Common myeloid progenitor, CD34-positive (primary cell): ENCODE results near the gene TTC27.
"Not testable (repeated sequence)": the region's sequence is repeated elsewhere in the genome, so short reads cannot be mapped to it uniquely, and the experiment has no call there.

ENCODE experiments used
- CTCF ChIA-PET: fragments of 350-600 bp; sonication (Branson Sonifier 250); formaldehyde crosslinking; loops from one replicate; lab custom pipeline; 2021; ENCODE audit warnings: antibody characterized with exemption; lab: Charles Lee
- POLR2A ChIA-PET: fragments of 350-600 bp; sonication (Branson Sonifier 250); formaldehyde crosslinking; loops from one replicate; lab custom pipeline; 2021; ENCODE audit warnings: antibody characterized with exemption; lab: Charles Lee
- DNase-seq, 3 donors: peaks; one replicate each; pipeline versions ENCODE4 v3.0.0 to v3.0.0-alpha.2; 2013
- H3K27ac ChIP-seq, 2 experiments: 1 replicate in 1 of 2; 2 replicates in 1 of 2; pipeline ENCODE4 v1.7.0; 2013; ENCODE audit warnings: inconsistent platforms in 2 of 2, low read length in 2 of 2, mild to moderate bottlenecking in 2 of 2, low read depth in 1 of 2, moderate library complexity in 1 of 2; ENCODE audit not compliant: severe bottlenecking in 2 of 2, insufficient read depth in 1 of 2, poor library complexity in 1 of 2
- H3K27me3 ChIP-seq, 5 experiments: replicated peaks in 2 of 5; 1 replicate in 3 of 5; 2 replicates in 2 of 5; pipeline versions ENCODE4 v1.6.1 to v1.7.0; 2013; ENCODE audit warnings: low read length in 4 of 5, mild to moderate bottlenecking in 2 of 5, moderate library complexity in 2 of 5, inconsistent platforms in 1 of 5; ENCODE audit not compliant: insufficient read depth in 5 of 5, control insufficient read depth in 4 of 5
- H3K36me3 ChIP-seq, 4 experiments: 1 replicate in 2 of 4; 2 replicates in 2 of 4; pipeline versions ENCODE4 v1.6.1 to v1.7.0; 2013; ENCODE audit warnings: low read length in 3 of 4, control low read depth in 1 of 4, mild to moderate bottlenecking in 1 of 4; ENCODE audit not compliant: control insufficient read depth in 4 of 4, insufficient read depth in 4 of 4
- H3K4me1 ChIP-seq, 4 experiments: 1 replicate in 3 of 4; 2 replicates in 1 of 4; pipeline versions ENCODE4 v1.6.1 to v1.7.1; 2013; ENCODE audit warnings: low read length in 3 of 4, mild to moderate bottlenecking in 3 of 4, control low read depth in 1 of 4, inconsistent platforms in 1 of 4, moderate library complexity in 1 of 4; ENCODE audit not compliant: control insufficient read depth in 4 of 4, insufficient read depth in 4 of 4; ENCODE audit errors: control extremely low read depth in 1 of 4
- H3K4me3 ChIP-seq, 7 experiments: 1 replicate in 4 of 7; 2 replicates in 3 of 7; pipeline versions ENCODE4 v1.5.1 to v1.7.0; 2013; ENCODE audit warnings: mild to moderate bottlenecking in 7 of 7, low read length in 6 of 7, moderate library complexity in 6 of 7, inconsistent platforms in 2 of 7, low read depth in 2 of 7, control low read depth in 1 of 7; ENCODE audit not compliant: insufficient read depth in 4 of 7, control insufficient read depth in 1 of 7; ENCODE audit errors: extremely low read depth in 1 of 7
- H3K9me3 ChIP-seq, 5 experiments: 1 replicate in 4 of 5; 2 replicates in 1 of 5; pipeline versions ENCODE4 v1.6.1 to v1.7.1; 2013; ENCODE audit warnings: low read length in 4 of 5, mild to moderate bottlenecking in 2 of 5, inconsistent platforms in 1 of 5, low read depth in 1 of 5, moderate library complexity in 1 of 5; ENCODE audit not compliant: control insufficient read depth in 4 of 5, insufficient read depth in 2 of 5; ENCODE audit errors: control extremely low read depth in 1 of 5
- WGBS: methylation state at CpG from one replicate; pipeline ENCODE4 v1.1.5; 2013; ENCODE audit not compliant: insufficient coverage; 5-methylcytosine and 5-hydroxymethylcytosine counted together

TTC27 gene

GRCh38 chr2:32723467-32724079, 95.7 kb downstream of the TTC27 start:
- Histone ChIP-seq H3K27me3 (no peaks in the 10 kb centered on the region), H3K36me3 (peaks cover 0 to 18% (median 9%) of the 10 kb centered on the region in 4 experiments), H3K4me1 (no peaks in the 10 kb centered on the region), H3K9me3 (peaks cover 0 to 3% (median 0%) of the 10 kb centered on the region in 5 experiments), H3K4me3 (no peak overlapping the region), H3K27ac (no peak overlapping the region)
- CTCF ChIA-PET, result interaction anchor here (1.2 kb wide), 1 partner anchor 16 kb away, joined by 3 read pairs; no protein-coding TSS in a partner anchor
- no peak for DNase-seq
- POLR2A ChIA-PET, result no interaction called here
- 88% methylated on average over 2 of the region's 3 CpGs for WGBS

GRCh38 chr2:32726678-32727077, 98.8 kb downstream of the TTC27 start:
- H3K4me3 ChIP-seq, H3K4me1 ChIP-seq, CTCF ChIA-PET, H3K27me3 ChIP-seq, H3K27ac ChIP-seq, POLR2A ChIA-PET, DNase-seq, H3K9me3 ChIP-seq: not testable (repeated sequence)
- peaks cover 0 to 16% (median 4%) of the 10 kb centered on the region in 4 experiments for H3K36me3 ChIP-seq
- WGBS, result 96% methylated on average over 5 of the region's 5 CpGs

GRCh38 chr2:32727157-32727556, 99.3 kb downstream of the TTC27 start:
- ChIA-PET POLR2A (no interaction called here), CTCF (no interaction called here)
- peaks cover 0 to 3% (median 0%) of the 10 kb centered on the region in 5 experiments for H3K9me3 ChIP-seq
- no peak overlapping the region for H3K27ac ChIP-seq
- peaks cover 0 to 14% (median 3%) of the 10 kb centered on the region in 4 experiments for H3K36me3 ChIP-seq
- H3K4me3 ChIP-seq, result no peak overlapping the region
- DNase-seq, result no peak
- H3K27me3 ChIP-seq, result no peaks in the 10 kb centered on the region
- H3K4me1 ChIP-seq, result no peaks in the 10 kb centered on the region
- WGBS, result no CpG with 5 or more reads among the region's 1 CpG

GRCh38 chr2:32730958-32731357, 103.1 kb downstream of the TTC27 start:
- H3K27me3 ChIP-seq, H3K4me3 ChIP-seq, H3K36me3 ChIP-seq, CTCF ChIA-PET, POLR2A ChIA-PET, DNase-seq, H3K4me1 ChIP-seq, H3K9me3 ChIP-seq, H3K27ac ChIP-seq: not testable (repeated sequence)
- WGBS, result 97% methylated on average over 7 of the region's 8 CpGs

GRCh38 chr2:32732120-32732519, 104.3 kb downstream of the TTC27 start:
- CTCF ChIA-PET, result interaction anchor here (1.5 to 1.6 kb wide), 2 partner anchors 13 to 36 kb away, joined by 3 read pairs; no protein-coding TSS in a partner anchor
- Histone ChIP-seq H3K4me1 (peaks cover 0 to 8% (median 0%) of the 10 kb centered on the region in 4 experiments), H3K36me3 (peaks cover 0 to 9% (median 7%) of the 10 kb centered on the region in 4 experiments), H3K4me3 (no peak overlapping the region), H3K27me3 (no peaks in the 10 kb centered on the region), H3K27ac (no peak overlapping the region), H3K9me3 (no peaks in the 10 kb centered on the region)
- no peak for DNase-seq
- POLR2A ChIA-PET, result no interaction called here
- WGBS, result no CpG with 5 or more reads among the region's 1 CpG

- Histone ChIP-seq H3K27ac (no peak overlapping the region), H3K4me1 (peaks cover 0 to 8% (median 0%) of the 10 kb centered on the region in 4 experiments), H3K27me3 (no peaks in the 10 kb centered on the region), H3K36me3 (peaks cover 0 to 16% (median 8%) of the 10 kb centered on the region in 4 experiments), H3K4me3 (no peak overlapping the region), H3K9me3 (no peaks in the 10 kb centered on the region)
- CTCF ChIA-PET, result interaction anchor here (0.6 to 1.6 kb wide), 3 partner anchors 14 to 89 kb away, joined by 3 to 6 read pairs (median 3); no protein-coding TSS in a partner anchor
- no peak for DNase-seq
- POLR2A ChIA-PET, result no interaction called here
- 100% methylated on average over 2 of the region's 2 CpGs for WGBS
These were observed 105.1 kb downstream of the TTC27 start for GRCh38 chr2:32732912-32733472.

- no peak for DNase-seq
- no peak overlapping the region for H3K27ac ChIP-seq
- no peak overlapping the region for H3K4me3 ChIP-seq
- peaks cover 0 to 10% (median 0%) of the 10 kb centered on the region in 4 experiments for H3K4me1 ChIP-seq
- CTCF ChIA-PET, result interaction anchor here (1.2 to 1.6 kb wide), 4 partner anchors 13 to 28 kb away, joined by 3 to 4 read pairs (median 3); no protein-coding TSS in a partner anchor
- no peaks in the 10 kb centered on the region for H3K9me3 ChIP-seq
- H3K36me3 ChIP-seq, result peaks cover 0 to 20% (median 9%) of the 10 kb centered on the region in 4 experiments
- POLR2A ChIA-PET, result no interaction called here
- no CpG with 5 or more reads among the region's 1 CpG for WGBS
- H3K27me3 ChIP-seq, result no peaks in the 10 kb centered on the region
These were observed 107.5 kb downstream of the TTC27 start for GRCh38 chr2:32735348-32735747.
